Mesenchymal stem cell (in vitro differentiated cells and primary cell): ENCODE measurements around the gene ACMSD.

Experiments used
- DNase-seq: peaks from one replicate; pipeline ENCODE4 v3.0.0-alpha.2; 2013
- H2AFZ ChIP-seq: one replicate; pipeline ENCODE4 v1.6.1; 2013; ENCODE audit warnings: low read depth, mild to moderate bottlenecking, control low read depth, inconsistent platforms, low read length, moderate library complexity
- H2AK5ac ChIP-seq: 2 replicates; pipeline ENCODE4 v1.6.1; 2013; ENCODE audit warnings: low read length, moderate library complexity, mild to moderate bottlenecking, inconsistent platforms; ENCODE audit not compliant: severe bottlenecking
- H2BK120ac ChIP-seq: one replicate; pipeline ENCODE4 v1.6.1; 2013; ENCODE audit warnings: low read depth, mild to moderate bottlenecking, inconsistent platforms, low read length, moderate library complexity
- H2BK12ac ChIP-seq, 2 experiments: one replicate each; pipeline ENCODE4 v1.6.1; 2013; ENCODE audit warnings: inconsistent platforms in 2 of 2, low read length in 2 of 2, mild to moderate bottlenecking in 2 of 2, moderate library complexity in 2 of 2, control low read depth in 1 of 2
- H2BK15ac ChIP-seq: one replicate; pipeline ENCODE4 v1.6.1; 2013; ENCODE audit warnings: mild to moderate bottlenecking, low read depth, inconsistent platforms; ENCODE audit not compliant: poor library complexity, severe bottlenecking
- H2BK5ac ChIP-seq: 2 replicates; pipeline ENCODE4 v1.6.1; 2013; ENCODE audit warnings: low read depth, mild to moderate bottlenecking, low read length, control low read depth, inconsistent platforms; ENCODE audit not compliant: poor library complexity, severe bottlenecking
- H3K14ac ChIP-seq, 2 experiments: one replicate each; pipeline ENCODE4 v1.6.1; 2013; ENCODE audit warnings: inconsistent platforms in 2 of 2, low read length in 2 of 2, control low read depth in 1 of 2, mild to moderate bottlenecking in 1 of 2, moderate library complexity in 1 of 2
- H3K18ac ChIP-seq, 2 experiments: one replicate each; pipeline ENCODE4 v1.6.1; 2013; ENCODE audit warnings: inconsistent platforms in 2 of 2, low read length in 2 of 2, control low read depth in 1 of 2, low read depth in 1 of 2, mild to moderate bottlenecking in 1 of 2
- H3K23ac ChIP-seq, 2 experiments: one replicate each; pipeline ENCODE4 v1.6.1; 2013; ENCODE audit warnings: inconsistent platforms in 2 of 2, low read length in 2 of 2, mild to moderate bottlenecking in 2 of 2, moderate library complexity in 2 of 2, control low read depth in 1 of 2
- H3K27ac ChIP-seq: 2 replicates; pipeline ENCODE4 v1.5.1; 2013; ENCODE audit warnings: mild to moderate bottlenecking, moderate library complexity, low read length, control low read depth, inconsistent platforms; ENCODE audit not compliant: poor library complexity, severe bottlenecking
- H3K27me3 ChIP-seq, 2 experiments: 2 replicates each; pipeline versions ENCODE4 v1.6.1 to v1.7.0; 2013; ENCODE audit warnings: low read length in 2 of 2, mild to moderate bottlenecking in 2 of 2, moderate library complexity in 2 of 2, control low read depth in 1 of 2, inconsistent platforms in 1 of 2; ENCODE audit not compliant: control insufficient read depth in 1 of 2, insufficient read depth in 1 of 2
- H3K36me3 ChIP-seq, 2 experiments: 2 replicates each; pipeline versions ENCODE4 v1.6.1 to v1.7.0; 2013; ENCODE audit warnings: low read length in 2 of 2, control low read depth in 1 of 2, inconsistent platforms in 1 of 2, low read depth in 1 of 2, mild to moderate bottlenecking in 1 of 2; ENCODE audit not compliant: insufficient read depth in 2 of 2, control insufficient read depth in 1 of 2
- H3K4ac ChIP-seq, 2 experiments: one replicate each; pipeline ENCODE4 v1.6.1; 2013; ENCODE audit warnings: inconsistent platforms in 2 of 2, low read length in 2 of 2, mild to moderate bottlenecking in 2 of 2, moderate library complexity in 2 of 2, control low read depth in 1 of 2, low read depth in 1 of 2
- H3K4me1 ChIP-seq: 2 replicates; pipeline ENCODE4 v1.6.1; 2013; ENCODE audit warnings: low read depth, low read length, control low read depth; ENCODE audit not compliant: control insufficient read depth, insufficient read depth
- H3K4me2 ChIP-seq: 2 replicates; pipeline ENCODE4 v1.6.1; 2013; ENCODE audit warnings: low read length, mild to moderate bottlenecking, inconsistent platforms; ENCODE audit not compliant: poor library complexity, severe bottlenecking
- H3K4me3 ChIP-seq, 2 experiments: 2 replicates each; pipeline versions ENCODE4 v1.5.1 to v1.7.0; 2013; ENCODE audit warnings: low read length in 2 of 2, mild to moderate bottlenecking in 2 of 2, control low read depth in 1 of 2, low read depth in 1 of 2; ENCODE audit not compliant: insufficient read depth in 1 of 2
- H3K79me1 ChIP-seq: replicated peaks from 2 replicates; pipeline ENCODE4 v1.6.1; 2013; ENCODE audit warnings: mild to moderate bottlenecking, control low read depth, low read length, inconsistent platforms; ENCODE audit not compliant: poor library complexity, severe bottlenecking
- H3K9ac ChIP-seq: 2 replicates; pipeline ENCODE4 v1.7.0; 2013; ENCODE audit warnings: mild to moderate bottlenecking, low read length, moderate library complexity
- H3K9me3 ChIP-seq: 2 replicates; pipeline ENCODE4 v1.7.0; 2013; ENCODE audit warnings: mild to moderate bottlenecking, low read length; ENCODE audit not compliant: control insufficient read depth
- H4K8ac ChIP-seq: one replicate; pipeline ENCODE4 v1.6.1; 2013; ENCODE audit warnings: inconsistent platforms, mild to moderate bottlenecking, low read length, moderate library complexity
- H4K91ac ChIP-seq: one replicate; pipeline ENCODE4 v1.6.1; 2013; ENCODE audit warnings: mild to moderate bottlenecking, low read length, inconsistent platforms
- WGBS: methylation state at CpG from one replicate; pipeline ENCODE4 v1.1.7; 2013; ENCODE audit warnings: mixed read lengths; 5-methylcytosine and 5-hydroxymethylcytosine counted together

Gene ACMSD

DNA sequence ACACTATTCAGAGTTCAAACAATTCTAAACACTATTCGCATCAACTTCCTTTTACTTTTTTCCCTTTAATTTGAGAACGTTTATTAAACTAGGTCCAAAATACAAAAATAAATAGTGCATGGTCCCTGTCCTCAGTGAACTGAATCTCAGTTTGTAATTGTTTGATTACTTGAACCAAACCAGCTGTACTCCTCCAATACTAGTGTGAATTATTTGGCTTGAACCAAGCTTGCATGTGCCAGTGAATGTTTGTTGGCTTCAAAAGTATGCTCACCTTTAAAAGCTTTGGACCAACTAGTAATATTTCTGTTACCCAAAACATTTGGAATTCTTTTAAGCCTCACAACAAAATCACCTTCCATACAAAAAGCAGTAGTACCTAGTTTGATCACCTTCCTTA, 95.7 kb downstream of the ACMSD start:
- H3K9ac ChIP-seq: no peak overlapping the region
- no peak overlapping the region for H3K4me3 ChIP-seq
- no peak overlapping the region for H3K4me2 ChIP-seq
- H3K9me3 ChIP-seq: no peaks in the 10 kb centered on the region
- H4K8ac ChIP-seq: no peak overlapping the region
- no peak overlapping the region for H4K91ac ChIP-seq
- WGBS: 100% methylated on average over 1 of the region's 2 CpGs
- no peak overlapping the region for H3K18ac ChIP-seq
- no peak overlapping the region for H2BK5ac ChIP-seq
- H2BK12ac ChIP-seq: no peak overlapping the region
- H2BK15ac ChIP-seq: no peak overlapping the region
- no peak overlapping the region for H3K27ac ChIP-seq
- no peak overlapping the region for H2BK120ac ChIP-seq
- H3K36me3 ChIP-seq: peaks cover 5 to 39% of the 10 kb centered on the region in 2 experiments
- no peak for DNase-seq
- H3K79me1 ChIP-seq: peaks cover 2% of the 10 kb centered on the region
- no peaks in the 10 kb centered on the region for H3K27me3 ChIP-seq
- no peak overlapping the region for H3K14ac ChIP-seq
- H3K23ac ChIP-seq: no peak overlapping the region
- no peak overlapping the region for H3K4ac ChIP-seq
- H2AFZ ChIP-seq: no peak overlapping the region
- H2AK5ac ChIP-seq: no peak overlapping the region
- H3K4me1 ChIP-seq: peaks cover 4% of the 10 kb centered on the region

DNA sequence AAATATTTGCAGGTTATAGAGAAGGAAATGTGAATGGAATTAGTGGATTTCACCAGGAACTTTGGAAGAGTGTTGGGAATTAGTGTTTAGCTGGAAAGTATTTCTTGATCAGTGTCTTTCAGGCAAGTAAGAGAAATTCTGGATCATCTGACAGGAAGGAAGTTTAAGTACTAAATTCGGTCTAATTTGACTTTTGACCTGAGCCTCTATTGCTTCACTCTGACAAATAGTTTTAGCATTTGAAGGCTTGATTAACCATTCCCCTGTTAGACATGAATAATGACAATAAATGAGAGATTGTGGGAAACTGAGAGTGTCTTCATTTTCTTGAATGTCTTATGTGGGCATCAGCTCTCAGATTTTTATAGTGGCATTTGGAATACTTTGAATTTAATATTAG, 96.2 kb downstream of the ACMSD start:
- Histone ChIP-seq H3K9me3 (no peaks in the 10 kb centered on the region), H2BK120ac (no peak overlapping the region), H2BK12ac (no peak overlapping the region), H3K18ac (no peak overlapping the region), H3K36me3 (peaks cover 4 to 43% of the 10 kb centered on the region in 2 experiments), H3K4me3 (no peak overlapping the region), H3K9ac (no peak overlapping the region), H2AK5ac (no peak overlapping the region), H2BK15ac (no peak overlapping the region), H4K8ac (no peak overlapping the region), H3K23ac (no peak overlapping the region), H2AFZ (no peak overlapping the region), H3K4ac (no peak overlapping the region), H4K91ac (no peak overlapping the region), H3K4me2 (no peak overlapping the region), H3K79me1 (peaks cover 2% of the 10 kb centered on the region), H3K4me1 (peaks cover 4% of the 10 kb centered on the region), H3K27me3 (no peaks in the 10 kb centered on the region), H3K14ac (no peak overlapping the region), H3K27ac (no peak overlapping the region), H2BK5ac (no peak overlapping the region)
- WGBS: no CpG with 5 or more reads among the region's 1 CpG
- peak; percentile 44 for DNase-seq

DNA sequence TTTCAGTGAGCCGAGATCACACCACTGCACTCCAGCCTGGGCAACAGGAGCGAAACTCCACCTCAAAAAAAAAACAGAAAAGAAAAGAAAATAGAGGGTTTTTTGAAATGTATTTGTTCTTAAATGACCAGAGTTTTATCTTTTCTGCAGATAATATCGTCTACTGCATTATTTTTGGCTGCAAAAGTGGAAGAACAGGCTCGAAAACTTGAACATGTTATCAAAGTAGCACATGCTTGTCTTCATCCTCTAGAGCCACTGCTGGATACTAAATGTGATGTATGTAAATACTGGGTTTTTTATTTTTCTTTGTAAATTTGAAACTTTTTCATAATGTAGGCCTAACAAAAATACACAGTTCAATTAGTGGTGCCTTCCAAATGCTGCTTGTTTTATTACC, 98.3 kb downstream of the ACMSD start:
- no peak overlapping the region for H2AK5ac ChIP-seq
- no peak overlapping the region for H3K23ac ChIP-seq
- H3K14ac ChIP-seq: no peak overlapping the region
- no peak overlapping the region for H2AFZ ChIP-seq
- peaks cover 3 to 57% of the 10 kb centered on the region in 2 experiments for H3K36me3 ChIP-seq
- no peak overlapping the region for H2BK5ac ChIP-seq
- no peaks in the 10 kb centered on the region for H3K9me3 ChIP-seq
- peaks cover 2% of the 10 kb centered on the region for H3K79me1 ChIP-seq
- no peak for DNase-seq
- H3K4ac ChIP-seq: no peak overlapping the region
- no peak overlapping the region for H3K4me2 ChIP-seq
- H3K27me3 ChIP-seq: no peaks in the 10 kb centered on the region
- no peak overlapping the region for H3K4me3 ChIP-seq
- no peak overlapping the region for H2BK12ac ChIP-seq
- no peak overlapping the region for H4K8ac ChIP-seq
- no peak overlapping the region for H3K9ac ChIP-seq
- peaks cover 4% of the 10 kb centered on the region for H3K4me1 ChIP-seq
- no peak overlapping the region for H2BK120ac ChIP-seq
- no peak overlapping the region for H3K18ac ChIP-seq
- no peak overlapping the region for H4K91ac ChIP-seq
- H3K27ac ChIP-seq: no peak overlapping the region
- WGBS: 96% methylated on average over 3 of the region's 4 CpGs
- H2BK15ac ChIP-seq: no peak overlapping the region

DNA sequence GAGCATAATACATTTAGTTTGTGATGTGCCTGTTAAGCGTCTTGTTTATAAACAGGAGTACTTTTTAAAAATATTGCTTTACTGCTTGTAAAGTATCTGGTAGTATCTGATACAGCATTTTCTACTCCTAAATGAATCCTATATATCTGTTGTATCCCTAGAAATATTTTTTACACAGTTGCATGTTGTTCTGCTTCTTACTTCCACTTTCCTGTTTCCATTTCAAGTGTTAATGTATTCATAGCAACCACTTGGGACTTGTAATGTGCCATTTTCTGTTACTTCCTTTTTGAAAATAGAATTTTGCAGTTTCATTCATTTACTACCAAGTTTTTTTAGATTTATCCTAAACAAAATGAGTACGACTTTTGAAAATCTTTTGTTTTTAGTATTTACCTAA, 105.1 kb downstream of the ACMSD start:
- no peak overlapping the region for H2BK120ac ChIP-seq
- no peak overlapping the region for H2BK5ac ChIP-seq
- no peak overlapping the region for H3K4ac ChIP-seq

More for the DNA sequence above, 105.1 kb downstream of the ACMSD start:
- H3K27me3 ChIP-seq: no peaks in the 10 kb centered on the region
- H4K91ac ChIP-seq: no peak overlapping the region
- no peak overlapping the region for H2AK5ac ChIP-seq
- no peak for DNase-seq
- WGBS: no CpG with 5 or more reads among the region's 2 CpGs
- H3K18ac ChIP-seq: no peak overlapping the region
- no peak overlapping the region for H4K8ac ChIP-seq
- H2BK12ac ChIP-seq: no peak overlapping the region
- H3K14ac ChIP-seq: no peak overlapping the region
- H3K9me3 ChIP-seq: no peaks in the 10 kb centered on the region
- H3K36me3 ChIP-seq: peaks cover 12 to 97% of the 10 kb centered on the region in 2 experiments
- no peak overlapping the region for H3K4me2 ChIP-seq
- no peaks in the 10 kb centered on the region for H3K4me1 ChIP-seq
- no peak overlapping the region for H2BK15ac ChIP-seq
- H3K79me1 ChIP-seq: peaks cover 12% of the 10 kb centered on the region
- no peak overlapping the region for H3K9ac ChIP-seq
- H2AFZ ChIP-seq: no peak overlapping the region
- H3K4me3 ChIP-seq: no peak overlapping the region
- H3K27ac ChIP-seq: no peak overlapping the region
- no peak overlapping the region for H3K23ac ChIP-seq
